Gastroesophageal sphincter (tissue), 3 donors: ENCODE measurements around the gene TNS1.

Experiments used
- EP300 ChIP-seq: sonication (generic); formaldehyde crosslinking; IDR thresholded peaks from one replicate; pipeline ENCODE4 v1.6.1; 2017; ENCODE audit warnings: antibody characterized with exemption, mild to moderate bottlenecking
- POLR2A ChIP-seq, 2 donors: fragments of 450-650 bp; IDR thresholded peaks; one replicate each; pipeline ENCODE4 v1.6.1; 2017; ENCODE audit warnings: antibody characterized with exemption in 2 of 2, mild to moderate bottlenecking in 2 of 2, moderate library complexity in 1 of 2
- POLR2AphosphoS5 ChIP-seq: sonication (generic); formaldehyde crosslinking; IDR thresholded peaks from one replicate; pipeline ENCODE4 v1.6.1; 2017; ENCODE audit warnings: antibody characterized with exemption
- TF ChIP-seq, protein P1 (sequence below), 4 experiments: fragments of 200-600 bp in 2 of 4; fragments of 450-650 bp in 2 of 4; sonication (generic) in 1 of 4; IDR thresholded peaks; one replicate each; pipeline ENCODE4 v1.5.1; 2017 to 2019; ENCODE audit warnings: antibody characterized with exemption in 4 of 4, mild to moderate bottlenecking in 2 of 4, moderate library complexity in 2 of 4

DNA sequence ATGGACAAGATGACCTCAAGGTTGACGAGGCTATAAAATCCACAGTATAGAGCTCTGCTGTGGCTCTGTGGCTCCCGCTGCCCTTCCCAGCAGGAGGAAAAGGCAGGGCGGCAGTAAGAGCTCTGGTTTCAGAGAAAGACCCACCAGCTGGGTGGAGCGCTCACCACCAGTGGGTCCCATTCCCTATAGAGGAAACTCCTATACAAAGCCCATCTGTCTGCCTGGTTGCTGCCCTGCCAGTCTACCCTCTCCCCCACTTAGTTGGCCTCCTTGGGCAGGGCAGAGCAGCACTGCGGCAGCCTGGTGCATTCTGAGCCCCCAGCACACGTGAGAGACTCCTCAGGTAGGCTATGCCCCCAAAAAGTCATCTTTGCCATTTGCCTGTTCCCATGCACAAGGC lies 26.5 kb downstream of the TNS1 start:
- no peak for TF ChIP-seq POLR2A (IDR thresholded peaks at IDR 0.05)
- TF ChIP-seq, protein P1, sequence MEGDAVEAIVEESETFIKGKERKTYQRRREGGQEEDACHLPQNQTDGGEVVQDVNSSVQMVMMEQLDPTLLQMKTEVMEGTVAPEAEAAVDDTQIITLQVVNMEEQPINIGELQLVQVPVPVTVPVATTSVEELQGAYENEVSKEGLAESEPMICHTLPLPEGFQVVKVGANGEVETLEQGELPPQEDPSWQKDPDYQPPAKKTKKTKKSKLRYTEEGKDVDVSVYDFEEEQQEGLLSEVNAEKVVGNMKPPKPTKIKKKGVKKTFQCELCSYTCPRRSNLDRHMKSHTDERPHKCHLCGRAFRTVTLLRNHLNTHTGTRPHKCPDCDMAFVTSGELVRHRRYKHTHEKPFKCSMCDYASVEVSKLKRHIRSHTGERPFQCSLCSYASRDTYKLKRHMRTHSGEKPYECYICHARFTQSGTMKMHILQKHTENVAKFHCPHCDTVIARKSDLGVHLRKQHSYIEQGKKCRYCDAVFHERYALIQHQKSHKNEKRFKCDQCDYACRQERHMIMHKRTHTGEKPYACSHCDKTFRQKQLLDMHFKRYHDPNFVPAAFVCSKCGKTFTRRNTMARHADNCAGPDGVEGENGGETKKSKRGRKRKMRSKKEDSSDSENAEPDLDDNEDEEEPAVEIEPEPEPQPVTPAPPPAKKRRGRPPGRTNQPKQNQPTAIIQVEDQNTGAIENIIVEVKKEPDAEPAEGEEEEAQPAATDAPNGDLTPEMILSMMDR (IDR thresholded peaks at IDR 0.05), result no peak
- TF ChIP-seq POLR2AphosphoS5, result no peak
- no peak for TF ChIP-seq EP300
